A204.1 (cell line): ENCODE data around the gene SMIM43.
"Not testable (repeated sequence)": the region's sequence is repeated elsewhere in the genome, so short reads cannot be mapped to it uniquely, and the experiment has no call there.

ENCODE experiments used
- FAIRE-seq: peaks from 2 replicates; lab custom pipeline; 2012; peaks lifted over from hg19 to GRCh38; lab: Jason Lieb, UNC

The SMIM43 gene

GRCh38 chr4:121783210-121783609, 18.2 kb upstream of the SMIM43 start:
- FAIRE-seq, result no peak

GRCh38 chr4:121778991-121779628, 14.1 kb upstream of the SMIM43 start:
- no peak for FAIRE-seq

GRCh38 chr4:121777625-121778024, 12.7 kb upstream of the SMIM43 start:
- FAIRE-seq, result no peak

GRCh38 chr4:121776610-121777401, 11.8 kb upstream of the SMIM43 start:
- FAIRE-seq, result no peak

- no peak for FAIRE-seq
Measured at GRCh38 chr4:121773883-121774282, 8.9 kb upstream of the SMIM43 start.

GRCh38 chr4:121771869-121772268, 6.9 kb upstream of the SMIM43 start:
- no peak for FAIRE-seq

GRCh38 chr4:121769341-121769740, 4.4 kb upstream of the SMIM43 start:
- FAIRE-seq, result no peak

- FAIRE-seq, result no peak
Measured at GRCh38 chr4:121767166-121767565, 2.2 kb upstream of the SMIM43 start.

GRCh38 chr4:121765971-121766538, 1.1 kb upstream of the SMIM43 start:
- no peak for FAIRE-seq

GRCh38 chr4:121765368-121765705, 373 bp upstream of the SMIM43 start:
- FAIRE-seq, result no peak

- no peak for FAIRE-seq
Measured at GRCh38 chr4:121764303-121764701, 662 bp downstream of the SMIM43 start.

- no peak for FAIRE-seq
Measured at GRCh38 chr4:121760205-121760604, 4.8 kb downstream of the SMIM43 start.

GRCh38 chr4:121758925-121759568, 5.9 kb downstream of the SMIM43 start:
- FAIRE-seq, result no peak

GRCh38 chr4:121752142-121752541, 12.8 kb downstream of the SMIM43 start:
- FAIRE-seq, result not testable (repeated sequence)

GRCh38 chr4:121749225-121749624, 15.7 kb downstream of the SMIM43 start:
- no peak for FAIRE-seq

- FAIRE-seq, result no peak
Measured at GRCh38 chr4:121742794-121743193, 22.2 kb downstream of the SMIM43 start.

- no peak for FAIRE-seq
Measured at GRCh38 chr4:121741751-121742150, 23.2 kb downstream of the SMIM43 start.

GRCh38 chr4:121740796-121741409, 24.1 kb downstream of the SMIM43 start:
- FAIRE-seq, result no peak

GRCh38 chr4:121739575-121739974, 25.4 kb downstream of the SMIM43 start:
- FAIRE-seq, result no peak

GRCh38 chr4:121738780-121739535, 26.0 kb downstream of the SMIM43 start:
- FAIRE-seq, result no peak

- no peak for FAIRE-seq
Measured at GRCh38 chr4:121737846-121738554, 27.0 kb downstream of the SMIM43 start.
